NCI-H146 (cell line): ENCODE measurements around the gene PTPN14.
A peak's percentile ranks its signal among the peaks of the same experiment; 100 is the strongest.
"Not testable (repeated sequence)": the region's sequence is repeated elsewhere in the genome, so short reads cannot be mapped to it uniquely, and the experiment has no call there.

Experiments
- DNase-seq: peaks from one replicate; lab custom pipeline; 2025; lab: John Stamatoyannopoulos, UW

The PTPN14 gene

DNA sequence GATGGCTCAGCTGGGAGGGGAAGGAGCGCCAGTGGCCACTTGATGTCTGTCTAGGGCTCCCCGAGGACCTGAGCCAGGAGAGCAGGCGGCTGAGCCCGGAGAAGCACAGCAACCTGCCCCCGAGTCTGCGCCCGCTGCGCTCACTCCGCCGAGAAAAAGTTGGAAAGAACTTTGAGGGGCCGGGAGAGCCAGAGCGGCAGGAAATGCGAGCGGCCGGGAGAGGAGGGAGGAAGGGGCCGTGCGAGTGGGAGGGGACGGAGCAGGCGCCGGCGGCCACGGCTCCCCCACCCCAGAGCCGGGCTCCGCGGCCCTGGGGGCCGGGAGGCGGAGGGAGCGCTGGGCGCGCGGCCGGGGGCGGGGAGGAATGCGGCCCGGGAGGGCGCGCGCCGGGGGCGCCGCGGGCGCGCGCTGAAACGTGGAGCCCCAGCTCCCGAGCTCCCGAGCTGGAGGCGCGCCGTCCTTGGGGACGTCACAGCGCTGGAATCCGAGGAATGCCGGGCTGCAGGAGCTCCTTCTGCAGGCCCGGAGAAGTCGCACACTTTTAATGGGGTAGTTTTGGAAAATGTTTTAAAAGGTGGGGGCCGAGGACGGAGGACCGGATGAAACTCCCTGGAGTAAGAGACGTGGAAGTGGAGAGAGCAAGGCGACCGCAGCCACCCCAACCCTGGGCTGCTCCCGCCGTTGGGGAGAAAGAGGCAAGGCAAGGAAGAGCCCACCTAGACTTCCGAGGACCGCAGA, at the start of gene PTPN14:
TSS of gene PTPN14 (minus strand) at position 167 of the 738 bp plus-strand sequence. CDS start 86,799 bp downstream, outside the sequence.
- peak; percentile 43 for DNase-seq

DNA sequence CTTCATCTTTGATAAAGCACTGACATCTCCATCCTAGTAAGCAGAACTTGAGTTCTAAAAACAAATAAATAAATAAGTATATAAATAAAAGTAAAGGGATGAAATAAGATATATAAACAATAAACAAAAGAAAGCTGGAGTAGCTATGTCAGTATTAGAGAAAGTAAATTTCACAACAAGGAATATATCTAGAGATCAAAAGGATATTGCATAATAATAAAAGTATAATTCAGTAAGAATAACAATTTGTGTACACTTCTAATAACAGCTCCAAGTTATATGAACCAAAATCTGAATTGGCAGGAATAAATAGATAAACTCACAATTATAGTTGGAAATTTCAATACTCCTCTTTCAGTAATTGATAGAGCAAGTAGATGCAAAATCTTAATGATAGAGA, 41.8 kb upstream of the PTPN14 start:
- DNase-seq, result no peak

DNA sequence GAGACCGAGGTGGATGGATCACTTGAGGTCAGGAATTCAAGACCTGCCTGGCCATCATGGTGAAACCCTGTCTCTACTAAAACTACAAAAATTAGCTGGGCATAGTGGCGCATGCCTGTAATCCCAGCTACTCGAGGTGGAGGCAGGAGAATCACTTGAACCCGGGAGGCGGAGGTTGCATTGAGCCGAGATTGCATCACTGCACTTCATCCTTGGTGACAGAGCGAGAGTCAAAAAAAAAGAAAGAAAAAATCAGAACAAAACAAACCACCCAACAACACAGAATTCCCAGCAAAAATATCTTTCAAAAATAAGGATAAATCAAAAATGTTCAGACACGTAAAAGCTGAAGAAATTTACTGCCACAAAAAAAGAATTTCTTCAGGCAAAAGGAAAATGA, 40.5 kb upstream of the PTPN14 start:
- not testable (repeated sequence) for DNase-seq

DNA sequence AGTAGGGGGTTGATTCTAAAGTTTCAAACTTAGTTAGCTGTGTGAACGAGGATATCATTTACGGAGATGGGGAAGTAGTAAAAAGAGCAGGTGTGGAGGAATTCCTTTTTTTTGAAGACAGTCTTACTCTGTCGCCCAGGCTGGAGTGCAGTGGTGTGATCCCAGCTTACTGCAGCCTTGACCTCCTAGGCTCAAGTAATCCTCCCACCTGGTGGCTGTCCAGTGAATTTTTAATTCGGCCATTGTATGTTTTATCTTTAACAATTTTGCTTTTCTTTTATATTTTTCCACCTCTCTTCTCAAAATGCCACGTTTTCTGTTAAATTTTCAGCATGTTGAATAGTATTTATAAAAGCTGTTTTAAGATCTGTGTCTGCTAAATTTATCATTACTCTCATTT, 39.3 kb upstream of the PTPN14 start:
- DNase-seq, result no peak

DNA sequence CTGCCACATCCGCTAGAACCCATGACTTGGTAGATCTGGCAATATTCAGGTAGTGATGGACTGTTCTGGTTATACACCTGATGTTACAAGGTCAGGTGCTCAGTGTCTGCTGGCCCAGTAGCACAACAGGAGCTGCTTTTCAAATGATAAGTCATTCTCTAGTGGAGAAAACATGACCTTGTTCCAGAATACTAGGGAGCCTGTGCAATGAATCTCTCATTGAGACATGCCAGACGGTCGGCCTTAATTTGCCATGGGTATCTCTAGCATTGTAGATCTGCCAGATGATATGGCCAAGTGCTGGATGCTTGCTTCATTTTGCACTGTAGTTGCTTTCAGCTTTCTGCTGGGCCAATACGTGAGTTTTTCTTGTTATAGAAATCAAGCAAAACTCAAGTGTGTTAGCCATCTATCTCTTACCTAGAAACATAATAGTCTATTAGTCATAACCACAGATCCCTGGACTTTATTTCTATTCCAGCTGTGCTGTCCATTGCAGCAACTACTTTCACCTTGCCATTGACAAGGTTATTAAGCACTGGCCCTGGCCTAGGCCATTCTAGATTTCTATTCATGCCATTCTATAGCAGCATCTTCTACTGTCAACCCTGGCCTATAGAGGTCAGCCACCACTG, 37.7 kb upstream of the PTPN14 start:
- no peak for DNase-seq

DNA sequence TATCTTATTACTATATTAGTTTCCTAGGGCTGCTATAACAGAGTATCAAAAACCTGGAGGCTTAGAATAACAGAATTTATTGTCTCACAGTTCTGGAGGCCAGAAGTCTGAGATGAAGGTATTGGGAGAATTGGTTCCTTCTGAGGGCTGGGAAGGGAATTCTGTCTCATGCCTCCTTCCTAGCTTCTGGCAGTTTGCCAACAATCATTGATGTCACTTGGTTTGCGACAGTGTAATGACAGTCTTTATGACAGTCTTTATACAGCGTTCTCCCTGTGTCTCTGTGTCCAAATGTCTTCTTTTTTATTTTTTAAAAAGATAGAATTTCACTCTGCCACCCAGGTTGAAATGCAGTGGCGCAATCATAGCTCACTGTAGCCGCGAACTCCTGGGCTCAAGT, 35.8 kb upstream of the PTPN14 start:
- DNase-seq, result no peak

DNA sequence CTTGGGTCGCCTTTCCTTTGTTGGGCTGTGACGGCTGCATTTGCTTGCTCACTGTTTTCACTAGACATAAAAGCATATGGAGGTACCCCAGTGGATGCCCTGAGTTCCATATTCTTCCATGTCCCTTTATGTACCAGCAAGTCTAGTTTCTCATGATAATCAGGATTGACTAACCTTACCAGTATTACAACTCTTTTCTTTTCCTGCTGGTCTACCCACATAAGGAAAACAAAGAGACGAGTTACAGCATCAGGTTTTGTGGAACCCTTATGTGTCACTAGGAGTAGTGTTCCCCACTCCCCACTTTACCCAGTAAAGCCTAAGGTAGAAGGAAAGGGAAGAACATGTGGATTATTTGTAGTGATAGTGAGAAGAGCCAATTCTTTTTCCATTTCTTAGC, 35.2 kb upstream of the PTPN14 start:
- no peak for DNase-seq

DNA sequence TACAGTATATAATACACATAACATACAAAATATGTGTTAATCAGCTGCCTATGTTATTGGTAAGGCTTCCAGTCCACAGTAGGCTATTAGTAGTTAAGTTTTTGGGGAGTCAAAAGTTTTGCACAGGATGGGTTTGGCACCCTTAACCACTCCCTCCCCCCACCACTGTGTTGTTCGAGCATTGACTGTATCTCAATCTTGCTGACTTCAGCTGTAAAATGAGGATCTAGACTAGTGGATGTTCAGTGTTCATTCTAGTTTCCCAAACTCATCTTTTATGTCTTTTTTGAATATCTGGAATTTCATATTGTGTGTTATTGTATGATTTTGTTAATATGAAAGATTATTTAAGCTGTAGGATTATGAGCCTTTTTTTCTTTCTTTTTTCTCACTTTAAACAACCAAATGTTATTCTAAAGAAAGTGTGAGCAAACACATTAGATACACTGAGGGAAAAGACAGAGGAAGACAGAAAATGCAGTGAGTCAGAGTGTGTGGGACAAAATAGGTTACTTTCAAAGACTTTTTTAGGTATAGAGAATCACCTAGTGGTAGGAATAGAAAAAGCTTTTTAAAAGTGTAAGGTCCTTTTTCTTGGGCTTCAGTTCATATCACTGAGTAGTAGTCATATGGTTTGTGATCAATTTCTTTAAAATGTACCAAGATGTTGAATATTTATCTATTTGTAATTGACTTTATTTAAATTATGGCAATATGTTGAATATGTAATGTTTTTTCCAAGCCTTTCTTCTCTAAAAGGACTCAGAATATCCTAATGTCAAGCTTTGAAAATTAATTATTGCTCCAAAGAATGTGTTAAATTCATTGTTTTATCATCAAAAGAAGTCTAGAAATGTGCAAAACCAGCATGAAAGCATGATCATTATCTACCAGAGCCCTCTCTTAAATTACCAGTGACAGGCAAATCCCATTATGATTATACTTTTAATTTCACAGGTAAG, 33.7 kb upstream of the PTPN14 start:
- peak; percentile 15 for DNase-seq

DNA sequence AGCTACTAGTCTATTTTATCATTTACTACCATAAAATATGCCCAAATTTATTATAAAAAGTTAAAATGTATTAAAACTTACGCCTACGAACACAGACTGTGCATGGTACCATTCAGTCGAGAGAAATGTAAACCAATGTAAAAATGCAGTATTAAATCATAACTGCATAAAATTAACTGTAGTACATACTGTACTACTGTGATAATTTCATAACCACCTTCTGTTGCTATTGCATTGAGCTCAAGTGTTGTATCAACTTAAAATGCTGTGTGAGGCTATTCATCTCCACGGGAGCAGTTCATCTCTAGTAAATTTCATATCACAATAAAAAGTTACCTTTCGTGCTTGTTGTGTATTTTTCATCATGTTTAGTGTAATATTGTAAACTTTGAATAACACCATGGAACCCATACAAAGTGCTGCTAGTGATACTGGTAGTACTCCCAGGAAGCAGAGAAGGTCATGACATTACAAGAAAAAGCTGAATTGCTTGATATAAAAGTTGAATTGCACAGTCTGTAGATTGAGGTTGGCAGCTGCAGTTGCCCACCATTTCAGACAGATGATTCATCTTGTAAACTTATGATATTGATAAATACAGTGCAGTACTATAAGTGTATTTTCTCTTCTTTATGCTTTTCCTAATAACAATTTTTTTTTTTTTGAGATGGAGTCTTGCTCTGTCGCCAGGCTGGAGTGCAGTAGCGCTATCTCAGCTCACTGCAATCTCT, 32.6 kb upstream of the PTPN14 start:
- DNase-seq, result no peak

DNA sequence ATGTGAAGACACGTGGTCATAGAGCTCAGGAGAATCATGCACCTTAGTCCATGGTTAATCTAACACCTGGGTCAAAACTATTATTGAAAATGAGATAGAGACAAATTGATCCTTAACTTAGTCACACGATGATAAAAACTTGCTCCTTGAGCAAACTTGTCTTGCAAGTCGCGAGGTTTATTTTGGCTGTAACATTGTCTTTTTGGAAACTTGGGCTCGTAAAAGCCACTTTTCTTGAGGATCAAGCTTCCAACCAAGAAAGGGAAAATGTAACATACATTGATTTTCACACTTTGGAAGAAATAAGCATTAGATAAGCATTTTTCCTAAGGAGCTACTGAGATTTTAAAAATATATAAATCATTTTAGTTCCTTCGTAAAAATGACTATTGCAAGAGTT, 31.7 kb upstream of the PTPN14 start:
- DNase-seq, result no peak

DNA sequence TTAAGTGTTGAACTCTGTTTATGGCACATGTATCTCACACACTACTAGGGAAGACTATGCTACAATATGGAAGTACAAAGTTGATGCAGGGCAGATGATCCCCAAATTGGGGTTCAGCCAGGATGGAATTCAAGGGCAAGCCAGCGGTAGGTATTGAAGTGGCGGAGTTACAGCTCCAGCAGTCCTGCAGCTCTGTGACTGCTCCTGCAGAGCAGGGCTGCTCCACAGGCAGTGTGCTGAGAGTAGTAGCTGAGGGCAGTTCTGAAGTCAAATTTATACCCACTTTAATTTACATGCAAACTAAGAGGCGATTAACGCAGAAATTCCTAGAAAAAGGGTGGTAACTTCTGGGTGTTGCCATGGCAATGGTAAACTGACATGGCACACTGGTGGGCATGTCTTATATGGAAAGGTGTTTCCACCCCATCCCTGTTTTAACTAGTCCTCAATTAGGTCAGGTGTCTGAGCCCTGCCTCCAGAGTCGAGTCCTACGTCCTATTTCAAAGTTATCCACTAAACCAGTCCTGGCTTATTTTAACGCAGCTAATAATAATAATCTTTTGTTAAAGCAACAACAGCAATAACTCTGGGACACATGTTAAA, 31.0 kb upstream of the PTPN14 start:
- no peak for DNase-seq

DNA sequence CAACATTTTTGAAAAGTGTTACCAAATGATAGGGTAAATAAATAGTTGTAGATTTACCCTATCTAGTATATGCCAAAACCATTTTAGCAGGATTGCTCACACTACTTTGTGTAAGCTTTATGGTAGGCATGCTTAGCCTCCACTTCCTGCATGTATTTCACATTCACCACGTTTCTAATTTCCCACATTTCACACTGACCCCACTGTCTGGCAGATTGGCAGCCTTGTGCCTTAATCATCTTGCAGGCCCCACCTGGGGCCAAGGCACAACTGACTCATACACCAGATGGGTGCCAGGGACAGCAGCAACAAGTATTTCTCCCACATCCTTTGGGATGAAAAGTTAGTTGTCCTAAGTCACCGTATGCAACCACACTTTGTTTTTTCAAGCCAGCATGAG, 30.4 kb upstream of the PTPN14 start:
- no peak for DNase-seq

DNA sequence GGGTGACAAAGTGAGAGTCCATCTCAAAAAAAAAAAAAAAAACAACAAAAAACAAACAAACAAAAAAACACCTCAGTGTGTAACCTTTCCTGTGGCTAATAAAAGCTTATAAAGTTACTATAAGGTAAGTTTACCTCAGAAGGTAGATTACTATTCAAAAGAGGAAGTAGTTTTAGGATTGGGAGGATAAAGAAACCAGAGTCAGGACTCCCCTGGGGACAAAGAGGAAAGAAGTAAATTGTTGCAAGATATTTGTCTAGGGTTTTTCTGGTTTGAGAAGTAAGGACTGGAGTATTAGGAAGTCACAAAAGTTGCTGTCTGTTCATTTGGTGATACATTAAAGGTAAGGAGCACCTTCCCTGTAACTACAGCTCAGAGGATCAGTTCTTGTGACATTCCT, 27.8 kb upstream of the PTPN14 start:
- DNase-seq, result no peak

DNA sequence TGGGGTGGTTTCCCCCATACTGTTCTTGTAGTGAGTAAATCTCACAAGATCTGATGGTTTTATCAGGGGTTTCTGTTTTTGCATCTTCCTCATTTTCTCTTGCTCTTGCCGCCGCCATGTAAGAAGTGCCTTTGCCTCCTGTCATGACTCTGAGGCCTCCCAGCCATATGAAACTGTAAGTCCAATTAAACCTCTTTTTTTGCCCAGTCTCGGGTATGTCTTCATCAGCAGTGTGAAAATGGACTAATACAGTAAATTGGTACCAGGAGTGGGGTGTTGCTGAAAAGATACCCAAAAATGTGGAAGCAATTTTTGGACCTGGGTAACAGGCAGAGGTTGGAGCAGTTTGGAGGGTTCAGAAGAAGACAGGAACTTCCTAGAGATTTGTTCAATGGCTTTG, 24.7 kb upstream of the PTPN14 start:
- DNase-seq, result not testable (repeated sequence)

DNA sequence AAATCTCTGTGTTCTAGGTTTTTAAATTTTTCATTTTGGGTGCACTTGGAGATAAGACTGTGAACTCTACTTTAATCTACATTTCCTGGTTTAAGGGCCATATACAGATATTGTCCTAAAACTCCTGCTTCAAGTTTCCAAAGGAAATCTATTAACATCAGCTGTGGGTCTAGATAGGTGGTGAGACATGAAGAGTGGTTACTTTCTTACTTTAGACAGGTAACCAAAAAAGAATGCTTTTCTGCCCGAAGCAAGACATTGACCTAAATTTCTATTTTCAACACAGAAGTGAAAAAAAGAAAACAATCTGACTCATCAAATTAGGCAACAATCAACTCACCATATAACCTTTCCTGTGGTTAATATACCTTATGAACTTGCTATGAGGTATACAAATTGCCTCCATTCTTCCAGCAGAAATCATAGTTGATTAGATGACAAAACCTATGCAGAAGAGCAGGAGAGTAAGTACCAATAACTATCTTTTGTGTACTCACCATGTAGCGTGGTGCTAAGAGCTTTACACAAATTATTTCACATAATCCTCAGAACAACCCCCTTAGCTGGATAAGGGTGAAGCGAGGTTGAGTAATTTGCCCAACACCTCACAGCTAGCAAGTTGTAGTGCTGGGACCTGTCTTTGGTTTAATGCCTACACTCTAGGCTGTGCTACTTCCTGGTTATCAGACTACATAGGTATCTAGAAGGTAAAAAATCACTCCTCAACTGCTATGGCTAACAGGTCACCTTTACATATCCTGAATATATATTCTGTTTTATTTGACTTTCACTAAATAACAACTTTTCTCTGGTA, 23.4 kb upstream of the PTPN14 start:
- DNase-seq, result no peak

DNA sequence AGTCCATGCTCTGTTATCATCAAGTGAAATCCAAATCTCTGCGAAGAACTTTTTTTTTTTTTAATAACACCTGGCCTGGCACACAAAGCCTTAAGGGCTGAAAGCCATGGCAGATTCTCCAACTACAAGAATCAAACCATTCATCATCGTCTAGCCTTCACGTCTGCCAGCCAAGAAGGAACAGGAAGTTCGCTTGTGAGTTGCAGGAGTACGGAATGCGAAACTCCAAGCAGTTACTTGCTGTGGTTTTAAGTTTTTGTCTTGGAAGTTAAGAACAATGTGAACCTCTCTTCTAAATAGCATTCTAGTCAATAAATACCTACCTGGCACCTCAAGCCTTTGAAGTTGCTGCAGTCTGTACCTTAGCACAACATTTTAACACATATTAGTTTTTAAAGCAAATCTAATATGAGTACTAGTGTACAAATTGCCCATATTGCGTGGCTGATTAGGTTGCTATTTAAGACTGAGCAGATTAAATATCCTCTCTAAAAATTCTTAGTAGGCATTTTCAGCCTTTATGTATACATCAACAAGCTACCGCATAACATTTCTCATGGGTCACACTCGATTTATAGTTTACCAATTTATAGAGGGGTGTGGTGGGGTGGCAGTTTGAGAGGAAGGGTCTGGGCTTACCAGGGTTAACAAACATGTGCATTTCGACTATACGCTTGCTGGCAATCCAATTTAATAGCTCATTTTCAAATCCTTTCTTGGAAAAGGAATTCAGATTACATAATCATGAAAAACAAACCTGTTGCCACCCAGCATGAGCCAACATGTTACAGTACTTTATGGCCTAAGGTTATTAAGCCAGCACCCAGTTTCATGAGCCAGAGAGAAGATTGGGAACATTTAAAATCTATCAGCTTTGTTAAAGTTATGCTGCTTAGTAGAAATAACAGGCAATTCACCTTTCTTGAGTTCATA, 22.2 kb upstream of the PTPN14 start:
- DNase-seq, result no peak

DNA sequence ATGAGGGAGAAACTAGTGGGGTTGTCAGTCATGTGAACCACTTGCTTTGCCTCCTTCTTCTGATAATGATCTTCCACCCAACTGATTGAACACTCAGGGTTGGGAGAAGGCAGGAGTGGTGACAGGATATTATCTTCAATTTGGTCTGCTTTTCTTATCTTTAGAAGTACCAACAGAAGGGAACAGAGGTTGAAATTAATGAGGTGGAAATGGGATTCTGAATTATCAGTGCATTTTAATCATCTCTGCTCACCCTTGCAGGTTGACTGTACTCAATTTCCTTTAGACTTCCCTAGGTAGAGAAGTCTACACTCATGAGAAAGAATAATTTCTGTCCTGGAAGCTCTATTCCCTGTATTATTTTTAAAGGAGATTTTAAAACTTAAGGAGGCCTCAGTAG, 19.9 kb upstream of the PTPN14 start:
- DNase-seq, result no peak

DNA sequence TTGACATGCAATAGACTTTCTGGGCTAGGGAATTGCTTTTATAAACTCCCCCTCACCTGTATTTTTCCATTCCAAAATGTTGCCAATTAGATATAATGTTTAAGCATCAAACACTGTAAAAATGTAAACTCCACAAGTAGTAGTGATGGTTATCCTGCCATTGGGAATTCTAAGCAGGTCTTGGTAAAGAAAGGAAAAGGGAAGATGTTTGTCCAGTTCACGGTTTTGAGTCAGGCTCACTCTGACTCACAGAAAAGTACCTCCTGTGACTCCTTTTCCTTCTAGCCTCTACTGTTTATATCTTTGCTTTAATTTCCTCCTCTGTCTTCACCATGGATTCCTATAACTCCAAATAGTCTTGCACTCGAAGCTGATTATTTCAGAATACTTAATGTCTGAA, 19.0 kb upstream of the PTPN14 start:
- no peak for DNase-seq

DNA sequence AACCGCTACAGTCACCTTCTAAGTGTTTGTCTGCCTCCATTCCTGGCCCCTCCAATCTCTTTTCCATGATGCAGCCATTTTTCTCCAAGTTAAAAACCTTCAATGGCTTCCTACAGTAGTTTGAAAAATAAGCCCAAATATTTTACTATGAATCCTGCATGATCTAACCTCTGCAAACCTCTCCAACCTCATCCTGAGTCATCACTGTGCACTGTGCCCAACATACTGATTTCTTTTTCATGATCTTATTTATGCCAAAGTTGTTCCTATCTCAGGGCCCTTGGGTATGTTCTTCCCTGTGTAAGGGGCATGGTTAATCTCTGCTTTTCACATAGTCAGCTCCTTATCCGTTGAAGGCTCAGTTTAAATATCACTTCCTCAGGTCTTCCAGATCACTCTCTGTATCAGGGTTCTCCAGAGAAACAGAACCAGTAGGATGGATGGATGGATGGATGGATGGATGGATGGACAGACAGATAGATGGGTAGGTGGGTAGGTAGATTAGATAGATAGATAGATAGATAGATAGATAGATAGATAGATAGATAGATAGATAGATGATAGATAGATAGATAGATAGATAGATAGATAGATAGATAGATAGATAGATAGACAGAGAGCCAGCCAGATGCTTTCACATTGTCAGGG, 18.1 kb upstream of the PTPN14 start:
- no peak for DNase-seq
